Spleen (tissue), 11 donors: ENCODE data around the gene SERHL2. TPM values are rescaled to one million over a fixed set of nuclear protein-coding genes. Genes with fewer than 3 reads are reported as not detected.

Experiments used
- DNase-seq: peaks from one replicate; pipeline ENCODE4 v3.0.0-alpha.2; 2020
- H3K27ac ChIP-seq, 8 donors: fragments of 200-600 bp; sonication (generic) in 7 of 8; 1 replicate in 4 of 8; 2 replicates in 4 of 8; pipeline versions ENCODE4 v1.5.0 to v1.8.0; 2016 to 2021; ENCODE audit warnings: inconsistent platforms in 4 of 8, mild to moderate bottlenecking in 4 of 8, moderate library complexity in 1 of 8
- H3K27me3 ChIP-seq, 7 donors: fragments of 200-600 bp; sonication (generic) in 6 of 7; replicated peaks in 1 of 7; 1 replicate in 4 of 7; 2 replicates in 3 of 7; pipeline versions ENCODE4 v1.5.0 to v1.8.0; 2016 to 2021; ENCODE audit warnings: inconsistent platforms in 3 of 7, mild to moderate bottlenecking in 1 of 7
- H3K36me3 ChIP-seq, 6 donors: fragments of 200-600 bp; sonication (generic) in 5 of 6; 1 replicate in 4 of 6; 2 replicates in 2 of 6; pipeline versions ENCODE4 v1.5.0 to v1.8.0; 2016 to 2021; ENCODE audit warnings: inconsistent platforms in 2 of 6
- H3K4me1 ChIP-seq, 6 donors: fragments of 200-600 bp; sonication (generic) in 5 of 6; 1 replicate in 3 of 6; 2 replicates in 3 of 6; pipeline versions ENCODE4 v1.5.0 to v1.8.0; 2016 to 2021; ENCODE audit warnings: inconsistent platforms in 3 of 6
- H3K4me3 ChIP-seq, 8 donors: fragments of 200-600 bp; sonication (generic) in 7 of 8; 1 replicate in 4 of 8; 2 replicates in 4 of 8; pipeline versions ENCODE4 v1.5.0 to v1.8.0; 2016 to 2021; ENCODE audit warnings: inconsistent platforms in 4 of 8, mild to moderate bottlenecking in 4 of 8, moderate library complexity in 2 of 8
- H3K9me3 ChIP-seq, 8 donors: fragments of 200-600 bp; sonication (generic) in 7 of 8; 1 replicate in 4 of 8; 2 replicates in 4 of 8; pipeline versions ENCODE4 v1.5.0 to v1.8.0; 2016 to 2021; ENCODE audit warnings: inconsistent platforms in 4 of 8
- CTCF ChIP-seq, 11 experiments: fragments of 200-600 bp in 7 of 11; fragments of 450-650 bp in 4 of 11; sonication (generic) in 4 of 11; IDR thresholded peaks in 8 of 11; conservative IDR thresholded peaks in 3 of 11; 1 replicate in 7 of 11; 2 replicates in 4 of 11; pipeline versions ENCODE4 v1.4.0 to v1.8.0; 2016 to 2021; ENCODE audit warnings: antibody characterized with exemption in 11 of 11, inconsistent platforms in 4 of 11, mild to moderate bottlenecking in 1 of 11
- POLR2A ChIP-seq, 3 donors: fragments of 450-650 bp; IDR thresholded peaks; one replicate each; pipeline ENCODE4 v1.5.1; 2017; ENCODE audit warnings: antibody characterized with exemption in 3 of 3, mild to moderate bottlenecking in 1 of 3
- POLR2AphosphoS5 ChIP-seq, 3 donors: sonication (generic); formaldehyde crosslinking; IDR thresholded peaks; one replicate each; pipeline ENCODE4 v1.5.1; 2017; ENCODE audit warnings: antibody characterized with exemption in 3 of 3
- WGBS, 5 donors: extraction: QIAGEN DNeasy Blood & Tissue Kit in 3 of 5; methylation state at CpG; one replicate each; pipeline versions ENCODE4 v1.1.5 to v1.1.7; 2013 to 2018; 5-methylcytosine and 5-hydroxymethylcytosine counted together
- intact Hi-C: fragments of 100-400 bp; cut with DNase I; formaldehyde crosslinking; loops from one replicate; pipeline ENCODE4 v1.15.0; 2023; ENCODE audit warnings: low total_unique reads
- polyA plus RNA-seq, 3 donors: library from polyadenylated mRNA; stranded (reverse); fragments of 200-250 nt; gene quantifications; one replicate each; pipeline ENCODE4 v1.2.1, GENCODE V29; 2013
- total RNA-seq, 7 donors: library from RNA; depleted of rRNA in 3 of 7; stranded (reverse); fragments of >200 nt in 3 of 7; fragmentation: NEBNext Ultra II Directional in 4 of 7; extraction: Animal tissue kit (Norgen Biotek cat#: 25700) in 4 of 7; gene quantifications; one replicate each; pipeline versions ENCODE4 v1.1.0 to v1.2.1, GENCODE V29; 2016 to 2021
- donor health status: healthy with polysubstance abuse.
- donor health status: DM: no; HTN: no; CAD: no; lungs with moderate emphysema.
- donor health status: DM: no; HTN: no; CAD: no.
- donor health status: Bipolar disorder and iron deficiency.
- donor health status: healthy.
- donor health status: DM: no; HTN: no; CAD: no.
- donor health status: DM: yes; HTN: yes; CAD: no.

The SERHL2 gene
- total and polyA plus RNA-seq, 10 donors = 1.7 to 4.1 (median 2.8) TPM

GRCh38 chr22:42586381-42586780 lies 32.6 kb downstream of the SERHL2 start:
- TF ChIP-seq POLR2A (IDR thresholded peaks at IDR 0.05) (no peak), CTCF (IDR thresholded peaks at IDR 0.05 in 8 of 11, conservative IDR thresholded peaks at IDR 0.05 in 3 of 11) (no peak), POLR2AphosphoS5 (IDR thresholded peaks at IDR 0.05) (no peak)
- Histone ChIP-seq H3K4me3 (no peak overlapping the region), H3K36me3 (peaks cover 4 to 90% (median 80%) of the 10 kb centered on the region in 6 donors), H3K27ac (peak overlapping the region in 3 of 8 donors; percentile 46 to 68 (median 55)), H3K27me3 (no peaks in the 10 kb centered on the region), H3K9me3 (no peaks in the 10 kb centered on the region), H3K4me1 (peaks cover 0 to 50% (median 18%) of the 10 kb centered on the region in 6 donors)
- intact Hi-C loops = no loop called here
- 74 to 85% (median 76%) methylated on average over 4 of the region's 4 CpGs for WGBS, 5 donors
- DNase-seq = no peak

GRCh38 chr22:42587588-42588175 lies 33.9 kb downstream of the SERHL2 start:
- intact Hi-C loops = no loop called here
- Histone ChIP-seq H3K4me1 (peaks cover 0 to 37% (median 8%) of the 10 kb centered on the region in 6 donors), H3K4me3 (no peak overlapping the region), H3K27ac (peak overlapping the region in 3 of 8 donors; percentile 46 to 68 (median 55)), H3K36me3 (peaks cover 4 to 100% (median 93%) of the 10 kb centered on the region in 6 donors), H3K27me3 (no peaks in the 10 kb centered on the region), H3K9me3 (no peaks in the 10 kb centered on the region)
- TF ChIP-seq CTCF (IDR thresholded peaks at IDR 0.05 in 8 of 11, conservative IDR thresholded peaks at IDR 0.05 in 3 of 11) = no peak
- TF ChIP-seq POLR2AphosphoS5 (IDR thresholded peaks at IDR 0.05) = no peak
- TF ChIP-seq POLR2A (IDR thresholded peaks at IDR 0.05) = no peak
- DNase-seq = no peak
- WGBS, 5 donors = 49 to 68% (median 59%) methylated on average over 5 of the region's 5 CpGs

- TF ChIP-seq CTCF (IDR thresholded peaks at IDR 0.05 in 8 of 11, conservative IDR thresholded peaks at IDR 0.05 in 3 of 11) (no peak), POLR2A (IDR thresholded peaks at IDR 0.05) (no peak), POLR2AphosphoS5 (IDR thresholded peaks at IDR 0.05) (peak in 1 of 3 donors; percentile 35)
- no peaks in the 10 kb centered on the region for H3K27me3 ChIP-seq
- H3K4me1 ChIP-seq = peaks cover 0 to 27% (median 7%) of the 10 kb centered on the region in 6 donors
- WGBS, 5 donors = 95 to 98% (median 96%) methylated on average over 12 of the region's 12 CpGs
- intact Hi-C loops = no loop called here
- no peaks in the 10 kb centered on the region for H3K9me3 ChIP-seq
- no peak overlapping the region for H3K4me3 ChIP-seq
- DNase-seq = no peak
- peaks cover 8 to 100% (median 99%) of the 10 kb centered on the region in 6 donors for H3K36me3 ChIP-seq
- H3K27ac ChIP-seq = no peak overlapping the region
Observed at GRCh38 chr22:42591987-42592386, 38.2 kb downstream of the SERHL2 start.

GRCh38 chr22:42595434-42595833 lies 41.7 kb downstream of the SERHL2 start:
- Histone ChIP-seq H3K9me3 (no peaks in the 10 kb centered on the region), H3K27me3 (no peaks in the 10 kb centered on the region), H3K36me3 (peaks cover 12 to 100% (median 99%) of the 10 kb centered on the region in 6 donors), H3K4me1 (peaks cover 0 to 13% (median 4%) of the 10 kb centered on the region in 6 donors), H3K4me3 (no peak overlapping the region), H3K27ac (no peak overlapping the region)
- 84 to 92% (median 86%) methylated on average over 3 of the region's 3 CpGs for WGBS, 5 donors
- intact Hi-C loops = no loop called here
- no peak for DNase-seq
- TF ChIP-seq POLR2A (IDR thresholded peaks at IDR 0.05) (no peak), POLR2AphosphoS5 (IDR thresholded peaks at IDR 0.05) (no peak), CTCF (IDR thresholded peaks at IDR 0.05 in 8 of 11, conservative IDR thresholded peaks at IDR 0.05 in 3 of 11) (no peak)
